B cell (primary cell): ENCODE results near the gene MARK4. TPM values are rescaled to one million over a fixed set of nuclear protein-coding genes. Genes with fewer than 3 reads are reported as not detected.
"Not testable (repeated sequence)": the region's sequence is repeated elsewhere in the genome, so short reads cannot be mapped to it uniquely, and the experiment has no call there.

ENCODE experiments used
- ATAC-seq: fragments of 200-7000 bp; cut with Tn5 transposase; one replicate; pipeline ENCODE4 v1.10.0; 2021; ENCODE audit warnings: low read depth, mild to moderate bottlenecking, moderate number of reproducible peaks, moderate library complexity
- CTCF ChIA-PET: fragments of 350-600 bp; sonication (Branson Sonifier 250); formaldehyde crosslinking; loops from one replicate; lab custom pipeline; 2021; ENCODE audit warnings: antibody characterized with exemption, inconsistent platforms; lab: Charles Lee
- POLR2A ChIA-PET: fragments of 350-600 bp; sonication (Branson Sonifier 250); formaldehyde crosslinking; loops from one replicate; lab custom pipeline; 2021; ENCODE audit warnings: antibody characterized with exemption; lab: Charles Lee
- DNase-seq: peaks from one replicate; pipeline ENCODE4 v3.0.0; 2013
- H2AFZ ChIP-seq: 2 replicates; pipeline ENCODE4 v1.6.1; 2012; ENCODE audit warnings: mild to moderate bottlenecking, low read depth, low read length; ENCODE audit not compliant: insufficient read depth, poor library complexity, severe bottlenecking
- H3K27ac ChIP-seq, 2 donors: 1 replicate in 1 of 2; 2 replicates in 1 of 2; pipeline ENCODE4 v1.5.1; 2012 to 2013; ENCODE audit warnings: low read length in 2 of 2, mild to moderate bottlenecking in 2 of 2, moderate library complexity in 1 of 2
- H3K27me3 ChIP-seq, 4 experiments: fragments of 200-600 bp in 1 of 4; sonication (generic) in 1 of 4; replicated peaks in 1 of 4; 1 replicate in 2 of 4; 2 replicates in 2 of 4; pipeline versions ENCODE4 v1.6.1 to v1.7.0; 2013 to 2016; ENCODE audit warnings: low read length in 3 of 4, mild to moderate bottlenecking in 2 of 4, mixed read lengths in 1 of 4, moderate library complexity in 1 of 4; ENCODE audit not compliant: insufficient read depth in 4 of 4, control insufficient read depth in 3 of 4; ENCODE audit errors: control extremely low read depth in 1 of 4
- H3K36me3 ChIP-seq, 2 experiments: replicated peaks in 1 of 2; 1 replicate in 1 of 2; 2 replicates in 1 of 2; pipeline versions ENCODE4 v1.6.1 to v1.7.1; 2013; ENCODE audit warnings: low read length in 1 of 2; ENCODE audit not compliant: insufficient read depth in 2 of 2, control insufficient read depth in 1 of 2; ENCODE audit errors: control extremely low read depth in 1 of 2, extremely low read depth in 1 of 2
- H3K4me1 ChIP-seq, 2 donors: fragments of 200-600 bp in 1 of 2; sonication (generic) in 1 of 2; 1 replicate in 1 of 2; 2 replicates in 1 of 2; pipeline versions ENCODE4 v1.5.1 to v1.6.1; 2013 to 2017; ENCODE audit warnings: low read length in 2 of 2; ENCODE audit not compliant: control insufficient read depth in 2 of 2, insufficient read depth in 2 of 2
- H3K4me2 ChIP-seq: replicated peaks from 2 replicates; pipeline ENCODE3; 2012; ENCODE audit warnings: mild to moderate bottlenecking, low read depth, low read length; ENCODE audit not compliant: poor library complexity, severe bottlenecking
- H3K4me3 ChIP-seq, 5 experiments: fragments of 200-600 bp in 1 of 5; sonication (generic) in 1 of 5; 1 replicate in 3 of 5; 2 replicates in 2 of 5; pipeline versions ENCODE4 v1.5.1 to v1.7.0; 2011 to 2016; ENCODE audit warnings: low read length in 4 of 5, mild to moderate bottlenecking in 4 of 5, low read depth in 2 of 5, control low read depth in 1 of 5, moderate library complexity in 1 of 5; ENCODE audit not compliant: insufficient read depth in 1 of 5; ENCODE audit errors: control extremely low read depth in 1 of 5, extremely low read depth in 1 of 5
- H3K79me2 ChIP-seq: fragments of 200-600 bp; sonication (generic); one replicate; pipeline ENCODE4 v1.6.0; 2016; ENCODE audit warnings: low read length; ENCODE audit not compliant: control insufficient read depth, insufficient read depth
- H3K9ac ChIP-seq: fragments of 200-600 bp; sonication (generic); 2 replicates; pipeline ENCODE4 v1.6.1; 2017; ENCODE audit warnings: mild to moderate bottlenecking, low read length, moderate library complexity
- H3K9me3 ChIP-seq, 3 donors: one replicate each; pipeline versions ENCODE4 v1.6.1 to v1.7.1; 2013; ENCODE audit warnings: low read length in 2 of 3; ENCODE audit not compliant: control insufficient read depth in 2 of 3, insufficient read depth in 1 of 3; ENCODE audit errors: control extremely low read depth in 1 of 3
- H4K20me1 ChIP-seq: 2 replicates; pipeline ENCODE4 v1.6.0; 2012; ENCODE audit warnings: mild to moderate bottlenecking, low read length; ENCODE audit not compliant: insufficient read depth, control insufficient read depth, poor library complexity, severe bottlenecking
- H3K27ac Mint-ChIP-seq: one replicate; pipeline ENCODE4 v1.8.0; 2021; ENCODE audit warnings: mixed read lengths
- H3K27me3 Mint-ChIP-seq: one replicate; pipeline ENCODE4 v1.8.0; 2021; ENCODE audit warnings: mixed read lengths
- H3K4me1 Mint-ChIP-seq: one replicate; pipeline ENCODE4 v1.8.0; 2021; ENCODE audit warnings: mixed read lengths
- H3K4me3 Mint-ChIP-seq: one replicate; pipeline ENCODE4 v1.8.0; 2021; ENCODE audit warnings: mixed read lengths
- H3K9me3 Mint-ChIP-seq: one replicate; pipeline ENCODE4 v1.8.0; 2022; ENCODE audit warnings: mixed read lengths; ENCODE audit not compliant: insufficient read depth
- CTCF ChIP-seq: fragments of 200-600 bp; IDR thresholded peaks from one replicate; pipeline ENCODE4 v1.8.0; 2022; ENCODE audit warnings: antibody characterized with exemption, mild to moderate bottlenecking
- EZH2 ChIP-seq: IDR thresholded peaks from 2 replicates; pipeline ENCODE4 v1.6.1; 2012; ENCODE audit warnings: borderline replicate concordance, low read depth, mild to moderate bottlenecking, moderate library complexity, low read length; ENCODE audit not compliant: insufficient read depth, poor library complexity, severe bottlenecking
- WGBS: methylation state at CpG from one replicate; pipeline ENCODE4 v1.1.5; 2013; ENCODE audit warnings: missing lambda C conversion rate; ENCODE audit not compliant: insufficient coverage; 5-methylcytosine and 5-hydroxymethylcytosine counted together
- intact Hi-C: fragments of 100-400 bp; cut with micrococcal nuclease; formaldehyde crosslinking; loops from one replicate; pipeline ENCODE4 v1.10.0; 2022
- polyA plus RNA-seq: library from polyadenylated mRNA; depleted of rRNA; stranded (reverse); fragments of >200 nt; gene quantifications from 2 replicates; pipeline ENCODE4 v1.2.3, GENCODE V29; 2012
- total RNA-seq, 2 donors: library from RNA; stranded (reverse); fragments of 120-200 nt in 1 of 2; gene quantifications; 1 replicate in 1 of 2; 2 replicates in 1 of 2; pipeline versions ENCODE4 v1.2.3 to v1.2.4, GENCODE V29; 2013 to 2022

The MARK4 gene
- total and polyA plus RNA-seq, 2 donors (not counting 1 experiment from before 2014, with no cell fraction given): 13.5 to 36.2 TPM

DNA sequence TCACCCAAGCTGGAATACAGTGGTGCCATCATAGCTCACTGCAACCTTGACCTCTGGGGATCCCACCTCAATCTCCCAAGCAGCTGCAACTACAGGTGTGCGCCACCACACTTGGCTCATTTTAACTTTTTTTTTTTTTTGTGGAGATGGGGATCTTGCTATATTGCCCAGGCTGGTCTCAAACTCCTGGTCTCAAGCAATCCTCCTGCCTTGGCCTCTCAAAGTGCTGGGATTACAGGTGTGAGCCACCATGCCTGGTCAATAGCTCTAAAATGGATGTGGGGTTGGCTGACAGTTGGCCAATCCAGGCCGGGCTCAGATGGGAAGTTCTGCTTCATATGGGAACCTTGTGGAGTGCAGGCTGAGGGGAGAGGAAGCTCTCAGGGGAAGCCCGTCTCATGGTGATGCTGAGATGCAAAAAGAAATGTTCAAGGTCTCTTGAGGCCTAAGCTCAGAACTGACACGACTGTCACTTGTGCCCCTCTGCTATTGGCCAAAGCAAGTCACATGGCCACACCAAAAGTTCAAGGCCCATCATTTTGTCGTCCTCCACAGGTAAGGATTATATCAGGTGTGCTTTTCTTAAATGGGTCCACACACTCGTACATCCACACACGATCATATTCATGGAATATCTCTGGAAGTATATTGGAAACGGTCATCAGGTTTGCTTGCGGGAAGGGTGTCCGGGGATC lies 82.7 kb downstream of the MARK4 start:
- Mint-ChIP-seq H3K27me3 (peaks cover 16% of the 10 kb centered on the region), H3K27ac (peak overlapping the region; percentile 22), H3K4me1 (peaks cover 3% of the 10 kb centered on the region), H3K9me3 (no peaks in the 10 kb centered on the region), H3K4me3 (no peak overlapping the region)
- no peaks in the 10 kb centered on the region for H4K20me1 ChIP-seq
- no peak overlapping the region for H2AFZ ChIP-seq
- peaks cover 4% of the 10 kb centered on the region in 2 donors for H3K4me1 ChIP-seq
- H3K4me3 ChIP-seq: no peak overlapping the region
- ATAC-seq (no peak), DNase-seq (no peak)
- H3K27me3 ChIP-seq: peaks cover 0 to 4% (median 0%) of the 10 kb centered on the region in 4 experiments
- intact Hi-C loops: loop anchor here (10.0 kb wide), 1 partner anchor 549 kb away; no protein-coding TSS in a partner anchor
- WGBS: 66% methylated on average over 3 of the region's 10 CpGs
- H3K36me3 ChIP-seq: no peaks in the 10 kb centered on the region
- no peak overlapping the region for H3K4me2 ChIP-seq
- ChIA-PET POLR2A (no interaction called here), CTCF (no interaction called here)
- H3K27ac ChIP-seq: no peak overlapping the region
- H3K9me3 ChIP-seq: peaks cover 0 to 3% (median 0%) of the 10 kb centered on the region in 3 donors
- TF ChIP-seq CTCF: no peak
- no peak for TF ChIP-seq EZH2
- no peak overlapping the region for H3K9ac ChIP-seq
- no peaks in the 10 kb centered on the region for H3K79me2 ChIP-seq

- POLR2A ChIA-PET: interaction anchor here (0.6 kb wide), 1 partner anchor 8 kb away, joined by 3 read pairs; no protein-coding TSS in a partner anchor
Measured at GRCh38 chr19:45334881-45335280, 83.8 kb downstream of the MARK4 start.

More at GRCh38 chr19:45334881-45335280, 83.8 kb downstream of the MARK4 start:
- H3K4me3 Mint-ChIP-seq, H2AFZ ChIP-seq, H4K20me1 ChIP-seq, H3K27ac Mint-ChIP-seq, H3K4me2 ChIP-seq, ATAC-seq, H3K4me1 ChIP-seq, H3K9me3 ChIP-seq, H3K4me3 ChIP-seq, H3K4me1 Mint-ChIP-seq, H3K27ac ChIP-seq, CTCF ChIA-PET, H3K36me3 ChIP-seq, DNase-seq, H3K9ac ChIP-seq, H3K79me2 ChIP-seq, H3K9me3 Mint-ChIP-seq: not testable (repeated sequence)
- WGBS: no CpG with 5 or more reads among the region's 4 CpGs
- H3K27me3 ChIP-seq: peaks cover 0 to 12% (median 0%) of the 10 kb centered on the region in 4 experiments
- intact Hi-C loops: loop anchor here (10.0 kb wide), 1 partner anchor 550 kb away; no protein-coding TSS in a partner anchor
- H3K27me3 Mint-ChIP-seq: peaks cover 22% of the 10 kb centered on the region
